Neural cell (in vitro differentiated cells): ENCODE measurements around the gene CRY2.

Source experiments
- CTCF ChIP-seq: fragments of 450-650 bp; IDR thresholded peaks from 2 replicates; pipeline ENCODE4 v1.5.1; 2014; ENCODE audit warnings: antibody characterized with exemption, mild to moderate bottlenecking, moderate library complexity; ENCODE audit not compliant: poor library complexity, severe bottlenecking
- EP300 ChIP-seq: fragments of 450-650 bp; conservative IDR thresholded peaks from 2 replicates; pipeline ENCODE4 v1.6.1; 2014; ENCODE audit warnings: antibody characterized with exemption, mild to moderate bottlenecking, moderate library complexity; ENCODE audit not compliant: poor library complexity, severe bottlenecking
- MXI1 ChIP-seq: fragments of 450-650 bp; conservative IDR thresholded peaks from 2 replicates; pipeline ENCODE4 v1.6.1; 2014; ENCODE audit warnings: antibody characterized with exemption, mild to moderate bottlenecking; ENCODE audit not compliant: poor library complexity, severe bottlenecking
- POLR2AphosphoS5 ChIP-seq: IDR thresholded peaks from 2 replicates; pipeline ENCODE4 v1.6.1; 2012
- RAD21 ChIP-seq: fragments of 450-650 bp; conservative IDR thresholded peaks from 2 replicates; pipeline ENCODE4 v1.6.1; 2014; ENCODE audit warnings: antibody characterized with exemption, mild to moderate bottlenecking, moderate library complexity
- SMC3 ChIP-seq: fragments of 450-650 bp; conservative IDR thresholded peaks from 2 replicates; pipeline ENCODE4 v1.6.1; 2014; ENCODE audit warnings: antibody characterized with exemption, mild to moderate bottlenecking, moderate library complexity; ENCODE audit not compliant: poor library complexity
- TAF1 ChIP-seq: IDR thresholded peaks from 2 replicates; pipeline ENCODE4 v1.6.1; 2012; ENCODE audit warnings: low read depth

DNA sequence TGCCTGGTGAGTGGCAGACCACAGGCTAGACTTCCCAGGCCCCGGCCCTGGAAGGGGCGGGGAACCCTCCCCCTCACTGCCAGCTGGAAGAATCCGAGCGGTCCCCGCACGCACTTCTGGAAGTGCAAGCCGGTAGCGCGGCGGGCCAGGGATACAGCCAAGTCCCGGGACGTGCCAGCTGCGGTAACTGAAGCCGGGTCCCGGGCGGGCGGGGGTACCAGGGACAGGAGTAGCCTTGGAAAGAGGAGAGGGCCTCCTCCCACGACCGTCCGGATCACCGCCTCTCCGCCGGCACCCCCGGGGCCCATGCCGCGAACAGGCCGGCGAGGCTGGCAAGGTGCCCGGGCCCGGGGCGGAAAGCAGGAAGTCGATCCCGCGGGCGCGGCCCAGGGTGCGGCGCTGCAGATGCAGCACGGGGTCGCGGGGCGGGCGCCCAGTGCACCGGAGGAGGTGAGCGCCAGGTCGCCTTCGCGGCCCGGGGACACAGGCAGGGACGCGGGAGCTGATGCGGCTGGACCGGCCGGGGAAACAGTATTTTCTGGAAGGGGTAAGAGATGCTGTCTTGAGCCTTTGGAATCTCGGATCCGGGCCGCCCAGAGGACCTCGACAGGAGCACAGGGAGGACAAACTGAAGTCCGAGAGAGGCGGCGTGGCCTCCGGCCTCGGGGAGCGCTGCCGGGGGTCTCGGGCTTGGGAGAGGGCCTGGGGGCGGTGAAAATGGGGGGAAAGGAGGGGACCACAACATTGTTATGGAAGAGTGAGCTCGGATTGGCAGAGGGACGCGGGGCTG lies 43.1 kb upstream of the CRY2 start:
- TF ChIP-seq SMC3 (no peak), CTCF (no peak), TAF1 (no peak), EP300 (no peak), MXI1 (no peak), POLR2AphosphoS5 (no peak), RAD21 (no peak)
